Kidney epithelial cell (primary cell): ENCODE data around the gene PROS1. TPM values are rescaled to one million over a fixed set of nuclear protein-coding genes. Genes with fewer than 3 reads are reported as not detected.

Source experiments
- DNase-seq: peaks from one replicate; pipeline ENCODE4 v3.0.0-alpha.2; 2010; ENCODE audit warnings: low read depth
- H3K27me3 ChIP-seq: 2 replicates; pipeline ENCODE4 v1.6.0; 2011; ENCODE audit warnings: low read length; ENCODE audit not compliant: control insufficient read depth, insufficient read depth
- H3K36me3 ChIP-seq: 2 replicates; pipeline ENCODE4 v1.5.1; 2011; ENCODE audit warnings: low read length; ENCODE audit not compliant: control insufficient read depth, insufficient read depth
- H3K4me3 ChIP-seq: 2 replicates; pipeline ENCODE4 v1.5.1; 2011; ENCODE audit warnings: low read depth, mild to moderate bottlenecking, control low read depth, low read length
- total RNA-seq: library from RNA; depleted of rRNA; stranded (reverse); fragments of >200 nt; gene quantifications from 2 replicates; pipeline ENCODE4 v1.2.3, GENCODE V29; 2015
- TF ChIP-seq, protein P1 (sequence below): IDR thresholded peaks from 2 replicates; pipeline ENCODE4 v1.5.1; 2011; ENCODE audit warnings: mild to moderate bottlenecking, moderate library complexity, low read length, control low read depth, inconsistent platforms; ENCODE audit not compliant: insufficient read depth, poor library complexity, severe bottlenecking

Gene PROS1
- total RNA-seq, 1 donor from 2014 or later, result 14.1 TPM

GRCh38 chr3:94001191-94001590 is 27.5 kb upstream of the PROS1 start:
- H3K4me3 ChIP-seq, result no peak overlapping the region
- DNase-seq, result no peak
- no peaks in the 10 kb centered on the region for H3K36me3 ChIP-seq
- H3K27me3 ChIP-seq, result no peaks in the 10 kb centered on the region
- TF ChIP-seq, protein P1, sequence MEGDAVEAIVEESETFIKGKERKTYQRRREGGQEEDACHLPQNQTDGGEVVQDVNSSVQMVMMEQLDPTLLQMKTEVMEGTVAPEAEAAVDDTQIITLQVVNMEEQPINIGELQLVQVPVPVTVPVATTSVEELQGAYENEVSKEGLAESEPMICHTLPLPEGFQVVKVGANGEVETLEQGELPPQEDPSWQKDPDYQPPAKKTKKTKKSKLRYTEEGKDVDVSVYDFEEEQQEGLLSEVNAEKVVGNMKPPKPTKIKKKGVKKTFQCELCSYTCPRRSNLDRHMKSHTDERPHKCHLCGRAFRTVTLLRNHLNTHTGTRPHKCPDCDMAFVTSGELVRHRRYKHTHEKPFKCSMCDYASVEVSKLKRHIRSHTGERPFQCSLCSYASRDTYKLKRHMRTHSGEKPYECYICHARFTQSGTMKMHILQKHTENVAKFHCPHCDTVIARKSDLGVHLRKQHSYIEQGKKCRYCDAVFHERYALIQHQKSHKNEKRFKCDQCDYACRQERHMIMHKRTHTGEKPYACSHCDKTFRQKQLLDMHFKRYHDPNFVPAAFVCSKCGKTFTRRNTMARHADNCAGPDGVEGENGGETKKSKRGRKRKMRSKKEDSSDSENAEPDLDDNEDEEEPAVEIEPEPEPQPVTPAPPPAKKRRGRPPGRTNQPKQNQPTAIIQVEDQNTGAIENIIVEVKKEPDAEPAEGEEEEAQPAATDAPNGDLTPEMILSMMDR, result no peak

GRCh38 chr3:93994056-93994455 is 20.4 kb upstream of the PROS1 start:
- H3K4me3 ChIP-seq, result no peak overlapping the region
- H3K36me3 ChIP-seq, result no peaks in the 10 kb centered on the region
- no peaks in the 10 kb centered on the region for H3K27me3 ChIP-seq
- TF ChIP-seq, protein P1, result no peak
- DNase-seq, result no peak

GRCh38 chr3:93992207-93992606 is 18.5 kb upstream of the PROS1 start:
- DNase-seq, result no peak
- Histone ChIP-seq H3K36me3 (no peaks in the 10 kb centered on the region), H3K27me3 (no peaks in the 10 kb centered on the region), H3K4me3 (no peak overlapping the region)
- TF ChIP-seq, protein P1, result no peak

DNA sequence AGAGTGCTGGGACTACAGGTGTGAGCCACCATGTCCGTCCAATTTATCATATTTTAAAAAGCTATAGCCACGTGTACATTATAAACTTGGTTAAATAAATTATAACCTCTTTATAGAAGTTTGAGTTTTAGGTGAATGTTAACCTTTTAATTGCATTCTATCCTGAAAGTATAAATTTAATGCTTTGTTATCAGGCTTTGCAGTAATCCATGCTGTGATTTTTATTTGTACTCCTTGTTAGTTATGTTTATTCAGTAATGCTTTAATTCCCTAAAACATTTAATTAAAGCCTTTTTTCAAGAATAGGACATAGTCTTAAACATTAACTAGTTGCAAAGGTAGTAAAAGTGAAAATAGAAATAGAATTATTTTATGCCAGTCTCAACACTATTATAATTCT is 17.9 kb upstream of the PROS1 start:
- Histone ChIP-seq H3K4me3 (no peak overlapping the region), H3K27me3 (no peaks in the 10 kb centered on the region), H3K36me3 (no peaks in the 10 kb centered on the region)
- no peak for DNase-seq
- TF ChIP-seq, protein P1, result no peak

DNA sequence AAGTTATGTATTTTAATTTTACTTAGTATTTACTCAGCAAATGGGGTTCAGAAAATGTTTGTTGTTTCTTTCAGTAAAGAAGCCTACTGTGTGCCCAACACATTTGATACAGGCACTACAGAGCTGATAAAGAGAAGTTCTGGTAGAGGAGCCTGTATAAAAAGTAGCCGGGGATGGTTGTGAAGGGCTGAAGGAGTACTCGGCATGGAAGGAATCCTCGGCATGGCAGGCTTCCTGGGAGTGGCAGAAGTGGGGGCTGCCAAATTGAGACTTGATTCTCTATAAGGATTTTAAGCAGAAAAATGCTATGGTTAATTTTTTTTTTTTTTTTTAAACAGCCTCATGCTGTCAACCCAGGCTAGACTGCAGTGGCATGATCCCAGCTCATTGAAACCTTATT is 15.5 kb upstream of the PROS1 start:
- TF ChIP-seq, protein P1, result no peak

GRCh38 chr3:93988764-93989163 is 15.1 kb upstream of the PROS1 start:
- TF ChIP-seq, protein P1, result no peak
- no peak for DNase-seq
- Histone ChIP-seq H3K27me3 (no peaks in the 10 kb centered on the region), H3K36me3 (no peaks in the 10 kb centered on the region), H3K4me3 (no peak overlapping the region)

More for the DNA sequence above, 15.5 kb upstream of the PROS1 start:
- no peak for DNase-seq
- Histone ChIP-seq H3K27me3 (no peaks in the 10 kb centered on the region), H3K36me3 (no peaks in the 10 kb centered on the region), H3K4me3 (no peak overlapping the region)
